Stimulated activated CD4-positive, alpha-beta T cell treated with anti-CD3 and anti-CD28 coated beads, Interleukin-12 subunit alpha, Interleukin-12 subunit beta, amount 100 ng/mL, for 48 hours (primary cell): Measurements from ENCODE around the gene DIAPH3.
"Not testable (repeated sequence)": the region's sequence is repeated elsewhere in the genome, so short reads cannot be mapped to it uniquely, and the experiment has no call there.

Experiments used
- DNase-seq, 3 donors: peaks; one replicate each; pipeline ENCODE4 v3.0.0-alpha.2; 2020; ENCODE audit warnings: low read depth in 2 of 3, low spot score in 1 of 3

The DIAPH3 gene, protein sequence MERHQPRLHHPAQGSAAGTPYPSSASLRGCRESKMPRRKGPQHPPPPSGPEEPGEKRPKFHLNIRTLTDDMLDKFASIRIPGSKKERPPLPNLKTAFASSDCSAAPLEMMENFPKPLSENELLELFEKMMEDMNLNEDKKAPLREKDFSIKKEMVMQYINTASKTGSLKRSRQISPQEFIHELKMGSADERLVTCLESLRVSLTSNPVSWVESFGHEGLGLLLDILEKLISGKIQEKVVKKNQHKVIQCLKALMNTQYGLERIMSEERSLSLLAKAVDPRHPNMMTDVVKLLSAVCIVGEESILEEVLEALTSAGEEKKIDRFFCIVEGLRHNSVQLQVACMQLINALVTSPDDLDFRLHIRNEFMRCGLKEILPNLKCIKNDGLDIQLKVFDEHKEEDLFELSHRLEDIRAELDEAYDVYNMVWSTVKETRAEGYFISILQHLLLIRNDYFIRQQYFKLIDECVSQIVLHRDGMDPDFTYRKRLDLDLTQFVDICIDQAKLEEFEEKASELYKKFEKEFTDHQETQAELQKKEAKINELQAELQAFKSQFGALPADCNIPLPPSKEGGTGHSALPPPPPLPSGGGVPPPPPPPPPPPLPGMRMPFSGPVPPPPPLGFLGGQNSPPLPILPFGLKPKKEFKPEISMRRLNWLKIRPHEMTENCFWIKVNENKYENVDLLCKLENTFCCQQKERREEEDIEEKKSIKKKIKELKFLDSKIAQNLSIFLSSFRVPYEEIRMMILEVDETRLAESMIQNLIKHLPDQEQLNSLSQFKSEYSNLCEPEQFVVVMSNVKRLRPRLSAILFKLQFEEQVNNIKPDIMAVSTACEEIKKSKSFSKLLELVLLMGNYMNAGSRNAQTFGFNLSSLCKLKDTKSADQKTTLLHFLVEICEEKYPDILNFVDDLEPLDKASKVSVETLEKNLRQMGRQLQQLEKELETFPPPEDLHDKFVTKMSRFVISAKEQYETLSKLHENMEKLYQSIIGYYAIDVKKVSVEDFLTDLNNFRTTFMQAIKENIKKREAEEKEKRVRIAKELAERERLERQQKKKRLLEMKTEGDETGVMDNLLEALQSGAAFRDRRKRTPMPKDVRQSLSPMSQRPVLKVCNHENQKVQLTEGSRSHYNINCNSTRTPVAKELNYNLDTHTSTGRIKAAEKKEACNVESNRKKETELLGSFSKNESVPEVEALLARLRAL

DNA sequence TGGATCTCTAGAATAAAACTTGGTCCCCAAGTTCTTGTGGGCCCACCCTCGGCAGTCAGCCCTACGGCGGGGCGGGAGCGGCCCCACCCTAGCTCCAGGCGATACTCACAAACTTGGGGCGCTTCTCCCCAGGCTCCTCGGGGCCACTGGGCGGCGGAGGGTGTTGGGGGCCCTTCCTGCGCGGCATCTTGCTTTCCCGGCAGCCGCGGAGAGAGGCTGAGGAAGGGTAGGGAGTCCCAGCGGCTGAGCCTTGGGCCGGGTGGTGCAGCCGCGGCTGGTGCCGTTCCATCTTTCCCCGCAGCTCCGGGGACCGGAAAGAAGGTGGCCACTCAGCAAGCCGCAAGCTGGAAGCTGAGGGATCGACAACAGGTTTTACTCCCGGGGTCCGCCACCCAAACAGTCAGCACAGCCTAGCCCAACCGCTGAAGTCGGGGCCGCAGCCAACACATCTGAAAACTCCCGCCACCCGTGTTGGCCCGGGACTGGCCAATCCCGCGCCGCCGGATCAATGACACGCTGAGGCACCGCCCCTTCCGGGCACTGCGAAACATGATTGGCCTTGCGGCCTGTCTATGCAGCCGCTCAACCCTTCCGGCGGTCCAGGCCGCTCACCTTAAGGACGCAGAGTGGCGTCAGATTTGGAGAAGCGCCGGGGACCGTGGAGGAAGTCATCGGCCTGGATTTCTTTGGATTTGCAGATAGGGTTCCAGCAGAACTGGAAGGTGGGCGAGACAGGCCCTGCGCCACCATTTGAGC is at the start of gene DIAPH3:
Gene DIAPH3 (minus strand): TSS at position 451 of the 756 bp plus-strand sequence. CDS start 162 bp downstream, at position 289.
- DNase-seq: peak; percentile 89 to 93 (median 90)

DNA sequence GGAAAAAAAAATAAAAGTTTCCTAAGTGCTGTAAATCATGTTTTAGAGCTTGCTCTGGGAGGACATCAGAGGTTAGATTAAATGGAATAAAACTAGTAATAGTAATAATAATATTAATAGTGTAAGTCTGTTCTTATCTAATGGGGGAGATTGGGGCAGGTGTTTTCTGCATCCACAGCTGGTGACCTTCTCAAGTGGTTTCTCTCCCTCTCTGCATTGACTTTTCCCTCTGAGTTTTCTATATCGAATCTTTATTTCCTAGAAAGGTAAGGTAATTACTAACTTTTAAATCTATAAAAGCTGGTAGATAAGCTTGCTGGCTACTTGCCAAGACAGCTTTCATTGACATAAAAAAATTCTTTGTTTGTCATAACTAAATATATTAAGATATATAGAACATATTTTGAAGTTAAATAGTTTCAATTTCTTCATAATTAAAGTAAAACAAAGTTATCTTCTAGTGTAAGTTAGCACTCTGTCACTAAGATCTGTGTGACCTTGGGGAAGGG is 49.6 kb upstream of the DIAPH3 start:
- no peak for DNase-seq

DNA sequence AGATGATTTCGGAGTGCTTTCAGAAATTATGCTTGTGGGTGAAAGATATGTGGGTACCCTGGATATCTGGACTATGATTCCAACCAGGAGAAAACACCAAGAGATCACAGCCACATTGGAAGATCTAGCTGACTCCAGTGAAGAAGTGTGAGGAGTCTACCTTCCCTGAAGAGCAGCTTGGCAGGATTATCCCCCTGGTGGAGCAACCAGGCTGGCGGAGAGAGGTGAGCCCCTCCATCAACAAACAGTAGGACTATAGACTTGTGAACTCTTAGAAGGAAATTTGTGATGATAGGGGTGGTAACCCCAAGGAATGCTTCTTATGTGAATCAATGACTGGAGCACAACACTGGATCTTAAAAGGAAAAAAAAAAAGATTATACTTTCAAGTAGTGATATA is 47.8 kb upstream of the DIAPH3 start:
- DNase-seq: no peak

DNA sequence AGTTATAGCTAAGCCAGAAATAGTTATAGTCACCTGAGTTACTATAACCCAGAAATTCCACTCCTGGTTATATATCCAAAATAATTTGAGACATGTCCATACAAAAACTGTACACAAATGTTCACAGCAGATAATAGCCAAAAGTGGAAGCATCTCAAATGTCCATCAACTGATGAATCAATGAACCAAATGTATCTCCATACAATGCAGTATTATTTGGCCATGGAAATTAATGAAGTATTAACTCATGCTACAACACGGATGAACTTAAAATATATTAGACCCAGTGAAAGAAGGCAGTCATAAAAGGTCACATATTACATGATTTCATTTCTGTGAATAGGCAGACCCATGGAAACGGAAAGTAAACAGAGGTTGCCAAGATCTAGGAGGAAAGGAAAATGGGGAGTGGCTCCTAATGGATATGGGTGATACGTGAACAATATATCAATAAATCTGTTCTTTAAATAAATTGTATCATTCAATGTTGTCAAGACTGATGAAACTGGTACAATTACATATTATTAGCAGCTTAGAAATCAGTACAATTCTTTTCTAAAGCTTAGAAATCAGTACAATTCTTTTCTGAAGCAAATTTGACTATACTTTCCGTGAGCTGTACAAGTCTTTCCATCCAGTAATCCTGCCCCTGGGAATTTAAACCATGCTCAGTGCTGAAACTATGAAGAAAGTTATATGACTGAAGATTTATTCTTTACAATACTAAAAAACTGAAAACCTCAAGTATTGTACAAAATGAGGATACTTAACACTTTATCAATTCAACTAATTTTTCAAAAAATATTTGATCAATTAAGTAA is 47.0 kb upstream of the DIAPH3 start:
- no peak for DNase-seq

DNA sequence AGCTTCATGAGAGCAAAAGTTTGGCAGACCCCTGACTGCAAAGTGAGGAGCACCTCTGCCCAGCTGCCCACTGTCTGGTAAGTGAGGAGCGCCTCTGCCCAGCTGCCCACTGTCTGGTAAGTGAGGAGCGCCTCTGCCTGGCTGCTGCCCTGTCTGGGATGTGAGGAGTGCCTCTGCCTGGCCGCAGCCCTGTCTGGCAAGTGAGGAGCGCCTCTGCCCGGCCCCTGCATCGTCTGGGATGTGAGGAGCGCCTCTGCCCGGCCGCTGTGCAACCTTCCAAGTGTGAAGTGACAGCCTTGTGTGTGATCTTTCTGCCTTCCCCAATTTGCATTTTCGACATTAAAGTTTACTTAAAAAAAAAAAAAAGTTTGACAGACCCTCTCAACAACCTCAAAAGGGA is 41.8 kb upstream of the DIAPH3 start:
- not testable (repeated sequence) for DNase-seq

DNA sequence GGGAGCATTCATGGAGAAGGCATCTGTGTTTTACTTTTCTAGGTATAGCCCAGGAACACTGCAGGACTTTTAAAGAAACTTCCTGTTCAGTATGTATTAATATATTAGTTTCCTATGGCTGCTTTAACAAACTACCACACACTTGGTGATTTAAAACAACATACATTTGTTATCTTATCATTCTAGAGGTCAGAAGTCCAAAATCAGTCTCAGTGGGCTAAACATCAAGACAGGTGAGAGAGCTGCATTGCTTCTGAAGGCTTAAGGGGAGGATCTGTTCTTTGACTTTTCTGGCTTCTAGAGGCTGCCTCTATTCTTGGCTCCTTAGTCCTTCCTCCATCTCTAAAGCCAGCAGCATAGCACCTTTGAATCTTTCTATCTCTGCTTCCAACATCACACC is 37.6 kb upstream of the DIAPH3 start:
- DNase-seq: no peak

DNA sequence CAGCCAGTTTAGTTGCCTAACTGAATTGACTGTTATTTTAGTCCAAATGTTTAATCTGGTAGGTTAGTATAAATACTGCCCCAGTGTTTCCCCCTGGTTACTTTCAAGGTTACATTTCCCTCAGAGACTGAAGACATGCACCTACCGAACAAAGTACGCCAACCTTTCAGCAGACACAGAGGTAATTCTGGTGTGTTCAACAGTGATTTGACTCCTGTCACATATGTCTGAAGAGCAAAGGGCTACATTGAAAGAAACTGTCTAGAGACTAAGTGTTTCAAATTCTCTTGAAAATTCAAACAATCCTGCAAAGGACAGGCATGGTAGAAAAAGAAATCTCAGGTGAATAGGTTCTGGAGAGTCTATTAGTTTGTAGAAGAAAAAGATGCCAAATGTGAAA is 32.2 kb upstream of the DIAPH3 start:
- not testable (repeated sequence) for DNase-seq

DNA sequence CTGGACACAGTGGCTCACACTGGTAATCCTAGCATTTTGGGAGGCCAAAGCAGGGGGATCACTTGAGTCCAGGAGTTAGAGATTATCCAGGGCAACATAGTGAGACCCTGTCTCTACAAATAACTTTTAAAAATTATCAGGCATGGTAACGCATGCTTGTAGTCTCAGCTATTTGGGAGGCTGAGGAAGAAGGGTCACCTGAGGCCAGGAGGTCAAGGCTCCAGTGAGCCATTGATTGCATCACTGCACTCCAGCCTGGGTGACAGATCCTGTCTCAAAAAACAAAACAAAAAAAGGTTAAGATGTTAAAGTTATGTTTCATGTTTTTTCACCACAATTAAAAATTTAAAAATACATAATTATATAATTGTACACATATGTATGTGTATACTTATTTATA is 19.2 kb upstream of the DIAPH3 start:
- no peak for DNase-seq

DNA sequence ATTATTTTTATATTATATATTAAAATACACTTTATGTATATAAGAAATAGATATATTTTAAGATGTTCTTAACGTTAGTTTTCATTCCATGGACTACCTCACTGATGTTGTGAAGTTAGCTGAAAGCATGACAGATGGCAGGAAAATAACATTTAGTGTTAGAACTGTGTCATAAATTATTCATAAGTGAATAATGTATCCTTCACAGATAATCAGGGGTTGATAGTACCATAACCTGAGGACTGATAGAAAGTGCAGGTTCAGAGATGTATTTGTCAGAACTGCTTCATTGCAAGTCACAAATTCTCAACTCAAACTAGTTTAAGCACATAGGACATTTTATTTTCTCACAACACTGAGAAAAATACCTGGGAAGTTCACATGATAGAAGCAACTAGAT is 14.6 kb upstream of the DIAPH3 start:
- no peak for DNase-seq

DNA sequence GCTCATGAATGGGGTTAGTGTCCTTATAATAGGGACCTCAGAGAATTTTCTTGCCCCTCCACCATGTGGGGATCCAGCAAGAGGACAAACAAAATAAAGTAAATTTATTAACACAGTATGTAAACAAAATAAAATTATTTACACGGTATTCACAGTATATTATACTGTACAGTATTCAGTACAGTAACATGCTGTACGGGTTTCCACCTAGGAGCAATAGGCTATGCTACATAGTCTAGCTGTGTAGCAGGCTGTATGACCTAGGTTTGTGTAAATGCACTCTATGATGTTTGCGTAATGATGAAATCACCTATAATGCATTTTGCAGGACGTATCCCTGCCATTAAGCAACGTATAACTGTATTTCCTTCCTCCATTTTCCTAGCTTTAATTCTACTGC is 11.8 kb upstream of the DIAPH3 start:
- DNase-seq: no peak

DNA sequence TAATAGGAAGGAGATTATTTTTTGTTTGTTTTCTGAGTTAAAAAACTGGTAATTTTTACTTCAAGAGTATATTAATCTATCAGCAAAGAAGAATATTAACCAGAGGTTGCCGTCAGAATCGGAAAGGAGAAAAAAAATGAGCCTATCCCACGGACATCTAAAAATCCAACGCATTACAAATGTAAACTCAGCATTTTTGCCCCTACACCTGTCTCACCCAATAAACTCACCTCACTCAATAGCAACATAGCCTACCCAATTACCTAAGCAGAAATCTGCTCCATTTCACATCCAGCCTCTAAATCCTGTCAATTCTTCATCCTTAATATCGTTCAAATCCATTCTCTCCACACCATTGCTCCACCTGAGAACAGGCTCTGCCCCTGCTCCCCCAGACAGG is 10.4 kb upstream of the DIAPH3 start:
- no peak for DNase-seq

DNA sequence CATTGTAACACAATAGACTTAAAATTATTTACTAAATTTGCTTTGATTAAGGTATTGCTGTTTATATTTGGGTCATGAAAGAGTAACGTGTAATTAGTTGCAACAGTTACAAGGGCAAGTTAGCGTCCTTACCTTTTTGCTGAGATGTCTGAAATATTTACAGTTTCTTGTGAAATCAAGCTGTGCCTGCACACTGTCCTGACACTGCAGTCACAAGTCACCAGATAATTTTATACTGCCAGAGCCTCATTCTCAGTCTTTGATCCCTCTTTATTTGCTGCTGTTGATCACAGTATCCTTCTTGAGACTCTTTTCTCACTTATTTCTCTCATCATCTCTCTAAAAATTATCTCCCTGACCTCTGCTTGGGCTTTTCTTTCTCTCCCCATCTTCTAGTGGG is 8.4 kb upstream of the DIAPH3 start:
- DNase-seq: no peak

DNA sequence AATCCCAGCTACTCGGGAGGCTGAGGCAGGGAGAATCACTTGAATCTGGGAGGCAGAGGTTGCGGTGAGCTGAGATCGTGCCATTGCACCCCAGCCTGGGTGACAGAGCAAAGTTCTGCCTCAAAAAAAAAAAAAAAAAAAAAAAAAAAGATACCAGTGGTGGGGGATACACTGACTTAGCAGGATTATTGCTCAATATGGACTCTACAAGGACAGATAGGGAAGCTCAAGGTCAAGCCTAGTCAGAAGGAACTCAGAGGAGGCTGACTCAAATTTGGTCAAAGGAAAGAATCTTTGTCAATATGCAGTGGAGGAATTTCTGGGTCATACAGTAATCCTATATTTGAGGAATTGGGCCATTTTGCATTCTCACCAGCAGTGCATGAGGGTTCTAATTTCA is 6.7 kb upstream of the DIAPH3 start:
- DNase-seq: no peak

DNA sequence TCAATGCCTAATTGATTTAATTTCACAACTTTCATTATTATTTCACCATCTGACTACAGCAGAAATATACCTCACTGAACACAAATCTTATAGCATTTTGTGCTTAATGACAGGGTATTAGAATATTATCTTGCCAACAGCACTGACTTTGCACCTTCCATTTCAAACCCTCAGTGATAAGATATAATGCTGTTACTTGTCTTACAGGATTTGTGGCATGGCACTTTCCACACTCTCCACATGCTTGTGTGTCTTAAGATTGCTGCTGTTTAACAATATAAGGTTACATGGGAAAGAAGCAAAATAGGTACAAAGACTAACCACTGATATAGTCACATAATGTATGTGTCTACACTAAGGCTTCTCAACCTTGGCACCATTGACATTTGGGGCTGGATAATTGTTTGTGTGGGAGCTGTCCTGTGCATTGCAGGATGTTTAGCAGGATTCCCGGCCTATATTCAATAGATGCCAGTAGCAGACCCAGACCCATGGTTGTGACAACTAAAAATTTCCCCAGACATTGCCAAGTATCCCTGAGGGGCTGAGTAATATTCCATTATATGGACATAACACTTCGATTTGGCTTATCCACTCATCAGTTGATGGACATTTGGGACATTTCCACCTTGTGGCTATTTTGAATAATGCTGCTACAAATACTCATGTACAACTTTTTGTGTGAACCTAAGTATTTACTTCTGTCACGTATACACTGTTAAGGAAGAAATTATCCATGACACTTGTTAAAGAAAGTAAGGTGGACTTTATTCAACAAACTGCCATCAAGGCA is 5.7 kb upstream of the DIAPH3 start:
- no peak for DNase-seq

DNA sequence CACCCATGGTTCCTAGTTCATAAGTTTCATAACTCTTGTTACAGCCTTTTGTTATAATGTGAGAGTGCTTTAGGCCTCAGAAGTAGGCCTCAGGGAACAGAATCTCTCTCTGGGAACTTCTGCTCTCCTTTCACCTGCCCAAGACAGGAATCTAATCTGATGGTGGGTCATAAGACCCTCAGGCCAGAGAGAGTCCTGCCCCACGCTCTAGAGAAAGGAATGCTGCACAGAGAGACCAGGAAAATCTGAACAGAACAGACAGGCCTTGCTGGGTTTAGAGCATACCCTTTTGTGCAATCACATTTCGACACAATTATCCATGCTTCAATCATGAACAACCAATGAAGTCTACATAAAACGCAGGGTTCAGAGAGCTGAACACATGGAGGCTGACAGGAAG is 3.4 kb upstream of the DIAPH3 start:
- no peak for DNase-seq

DNA sequence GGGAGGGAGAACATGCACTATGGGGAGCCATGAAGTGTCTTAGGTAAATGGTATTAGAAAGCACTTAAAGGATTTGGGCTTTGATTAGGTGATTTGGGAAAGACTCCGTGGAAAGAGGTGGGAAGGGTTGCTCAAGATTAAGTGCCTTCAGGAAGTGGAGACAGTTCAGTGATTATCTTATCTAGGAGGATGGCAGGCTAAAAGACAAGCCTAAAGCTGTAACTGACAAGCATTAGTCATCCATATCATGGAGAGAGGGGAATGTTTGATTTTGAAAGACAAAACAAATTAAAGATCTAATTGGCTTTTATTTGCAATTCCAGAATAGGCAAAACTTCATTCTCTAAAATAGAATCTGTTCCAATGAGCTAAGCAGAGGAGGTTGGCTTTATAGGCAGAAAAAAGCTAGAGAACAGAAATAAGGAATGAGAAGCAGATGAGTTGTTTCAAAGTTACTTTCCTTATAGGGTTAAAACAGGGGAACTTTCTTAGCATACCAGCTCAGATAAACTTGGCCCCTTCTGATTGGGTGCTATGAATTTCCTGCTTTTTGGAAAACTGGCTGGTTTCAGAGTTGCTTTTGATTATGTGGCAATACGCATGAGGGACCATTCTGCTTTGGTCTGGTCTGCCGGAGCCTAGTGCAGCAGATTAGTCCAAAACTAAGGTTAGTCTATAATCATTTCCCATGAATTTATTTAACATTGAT is 1.8 kb upstream of the DIAPH3 start:
- no peak for DNase-seq

DNA sequence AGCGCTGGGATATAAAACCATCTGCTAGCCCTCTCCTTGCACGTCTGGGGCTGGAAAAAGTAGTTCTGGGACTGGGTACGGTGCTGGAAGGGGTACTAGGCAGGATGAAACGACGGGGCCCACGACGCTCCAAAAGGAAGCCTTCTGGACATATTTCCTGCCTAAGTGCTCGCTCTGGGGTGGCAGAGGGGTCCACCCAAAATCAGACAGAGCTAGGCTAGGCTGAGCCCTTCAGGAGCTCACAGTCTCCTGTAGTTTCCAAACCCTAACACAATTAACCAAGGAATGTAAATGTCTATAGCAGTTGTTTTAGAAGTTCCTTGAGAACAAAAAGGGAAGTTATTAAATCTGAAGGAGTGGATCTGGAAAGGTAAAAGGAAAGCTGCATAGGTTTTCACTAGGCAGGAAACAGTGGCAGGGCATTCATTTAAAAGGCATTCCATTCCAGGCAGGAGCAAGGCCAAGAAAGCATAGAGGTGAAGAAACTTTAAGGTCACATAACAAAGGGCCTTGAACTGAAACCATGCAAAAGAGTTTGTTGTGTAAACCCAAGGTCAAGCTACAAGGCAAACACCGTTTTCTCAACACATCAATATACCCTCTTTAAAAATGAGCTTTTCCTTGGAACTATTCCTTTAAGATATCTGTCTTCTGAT is 634 bp upstream of the DIAPH3 start:
- no peak for DNase-seq

DNA sequence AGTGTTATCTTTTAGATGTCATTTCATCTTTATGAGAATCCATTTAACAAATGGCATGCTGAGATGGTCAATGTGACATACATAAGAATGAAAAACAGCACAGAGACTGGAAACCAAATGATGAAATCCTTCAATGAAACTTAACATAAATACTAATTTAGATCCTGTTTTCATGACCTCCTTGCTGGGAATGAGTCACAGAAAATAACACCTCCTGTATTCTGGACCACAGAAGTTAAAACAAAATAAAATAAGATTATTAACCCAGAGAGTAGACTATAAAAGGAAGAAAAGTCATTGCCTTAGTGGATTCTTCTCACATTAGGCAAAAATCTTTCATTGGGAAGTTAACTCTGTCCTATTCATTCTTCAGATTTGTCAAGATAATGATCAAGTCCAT is 1.6 kb downstream of the DIAPH3 start:
- DNase-seq: no peak
